Measurements from ENCODE around the gene UBL3.

GRCh38 chr13:29840585-29840984, 9.8 kb downstream of the UBL3 start:
- no peak for TF ChIP-seq CTCF (IDR thresholded peaks at IDR 0.05; ENCODE audit: low read depth, low read length)
- TF ChIP-seq EZH2phosphoT487 (IDR thresholded peaks at IDR 0.05; ENCODE audit: low read depth) = no peak

Data from OCI-LY3 (cell line).